GM12801 (cell line): ENCODE results near the gene NRCAM.

Experiments
- TF ChIP-seq, protein P1 (sequence below): IDR thresholded peaks from one replicate; pipeline ENCODE4 v1.5.1; 2011; ENCODE audit warnings: control low read depth; ENCODE audit not compliant: insufficient read length; ENCODE audit errors: extremely low read depth

NRCAM gene

GRCh38 chr7:108436906-108437305 is 19.3 kb downstream of the NRCAM start:
- TF ChIP-seq, protein P1, sequence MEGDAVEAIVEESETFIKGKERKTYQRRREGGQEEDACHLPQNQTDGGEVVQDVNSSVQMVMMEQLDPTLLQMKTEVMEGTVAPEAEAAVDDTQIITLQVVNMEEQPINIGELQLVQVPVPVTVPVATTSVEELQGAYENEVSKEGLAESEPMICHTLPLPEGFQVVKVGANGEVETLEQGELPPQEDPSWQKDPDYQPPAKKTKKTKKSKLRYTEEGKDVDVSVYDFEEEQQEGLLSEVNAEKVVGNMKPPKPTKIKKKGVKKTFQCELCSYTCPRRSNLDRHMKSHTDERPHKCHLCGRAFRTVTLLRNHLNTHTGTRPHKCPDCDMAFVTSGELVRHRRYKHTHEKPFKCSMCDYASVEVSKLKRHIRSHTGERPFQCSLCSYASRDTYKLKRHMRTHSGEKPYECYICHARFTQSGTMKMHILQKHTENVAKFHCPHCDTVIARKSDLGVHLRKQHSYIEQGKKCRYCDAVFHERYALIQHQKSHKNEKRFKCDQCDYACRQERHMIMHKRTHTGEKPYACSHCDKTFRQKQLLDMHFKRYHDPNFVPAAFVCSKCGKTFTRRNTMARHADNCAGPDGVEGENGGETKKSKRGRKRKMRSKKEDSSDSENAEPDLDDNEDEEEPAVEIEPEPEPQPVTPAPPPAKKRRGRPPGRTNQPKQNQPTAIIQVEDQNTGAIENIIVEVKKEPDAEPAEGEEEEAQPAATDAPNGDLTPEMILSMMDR = no peak

DNA sequence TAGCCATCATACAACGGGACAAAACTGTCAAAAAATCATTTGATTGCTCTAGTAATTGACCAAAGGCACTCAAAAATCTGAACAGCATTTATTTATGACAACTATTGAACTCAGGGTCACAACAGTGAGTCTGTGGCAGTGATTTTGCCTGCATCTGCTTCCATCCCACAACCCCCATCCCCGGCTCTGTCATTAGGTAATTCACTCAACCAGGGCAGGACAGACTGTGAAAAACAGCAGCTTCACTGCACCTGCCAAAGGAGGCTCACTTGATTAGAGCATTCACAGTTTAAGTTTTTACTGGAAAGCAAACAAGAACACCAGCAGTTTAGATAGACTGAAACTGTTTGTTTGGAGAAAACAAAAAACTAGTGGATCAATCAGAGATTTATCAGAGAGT is 22.2 kb downstream of the NRCAM start:
- TF ChIP-seq, protein P1 = no peak

DNA sequence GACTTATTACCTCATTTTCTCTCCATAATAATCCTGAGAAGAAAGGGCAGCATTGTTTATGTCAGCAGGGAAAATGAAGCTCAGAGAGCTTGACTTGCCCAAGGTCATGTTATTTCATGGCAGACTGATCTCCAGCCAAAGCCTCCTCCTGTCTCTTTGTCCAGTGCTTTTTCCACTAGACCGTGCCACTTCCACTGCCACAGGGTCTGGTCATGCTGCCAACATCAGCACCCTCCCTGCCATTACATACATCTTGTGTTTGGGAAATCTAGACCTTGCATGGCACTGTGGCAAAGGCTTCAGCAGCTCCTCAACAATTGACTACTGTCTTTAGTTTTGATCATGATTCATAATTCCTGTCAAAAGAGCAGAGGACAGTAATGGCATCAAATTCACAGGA is 25.1 kb downstream of the NRCAM start:
- TF ChIP-seq, protein P1 = no peak

- TF ChIP-seq, protein P1 = no peak
Measured at GRCh38 chr7:108430664-108431063, 25.6 kb downstream of the NRCAM start.

- TF ChIP-seq, protein P1 = no peak
Measured at GRCh38 chr7:108427766-108428165, 28.5 kb downstream of the NRCAM start.

GRCh38 chr7:108425714-108426275 is 30.4 kb downstream of the NRCAM start:
- TF ChIP-seq, protein P1 = no peak

DNA sequence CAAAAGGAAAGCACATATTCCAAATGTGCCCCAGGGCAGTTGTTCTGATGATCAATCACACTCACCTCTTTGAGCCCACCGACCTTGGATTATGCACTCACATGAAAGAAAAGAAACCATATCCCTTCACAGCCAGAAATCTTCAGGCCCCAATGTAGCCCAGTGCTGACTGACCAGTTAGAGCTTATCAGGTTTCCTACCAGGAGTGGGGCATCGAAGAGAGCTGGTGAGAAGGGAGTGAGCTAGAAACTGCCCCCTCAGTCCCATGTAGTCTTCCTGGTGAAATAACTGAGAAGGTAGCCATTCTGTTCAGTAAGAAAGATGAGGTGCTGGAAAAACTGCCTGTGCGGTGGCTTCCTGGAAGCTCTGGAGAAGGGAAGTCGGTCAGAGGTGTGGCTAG is 32.2 kb downstream of the NRCAM start:
- TF ChIP-seq, protein P1 = no peak
